ENCODE measurements around the gene SLC27A3. TPM values are rescaled to one million over a fixed set of nuclear protein-coding genes. Genes with fewer than 3 reads are reported as not detected.

Gene SLC27A3
- total and polyA plus RNA-seq, 9 of the 15 experiments (the other 6 are each of a cell fraction or from before 2014, with no cell fraction given) = 0.57 to 5.2 (median 2.8) TPM

GRCh38 chr1:153727463-153728304 lies 47.5 kb upstream of the SLC27A3 start, which contains the start of gene INTS3 (continued):
- TF ChIP-seq ARID4B (CRISPR knock-in tag; IDR thresholded peaks at IDR 0.05) = peak; percentile 60; the same call in 1 of the 2 replicates
- TF ChIP-seq MXI1 (IDR thresholded peaks at IDR 0.05; ENCODE audit: low read depth, low read length) = no peak
- peak; percentile 69 for TF ChIP-seq NFYB (IDR thresholded peaks at IDR 0.05; ENCODE audit: extremely low read depth, insufficient read length)
- no peak for TF ChIP-seq BMI1 (IDR thresholded peaks at IDR 0.05; ENCODE audit: low read length)
- TF ChIP-seq CHAMP1 (IDR thresholded peaks at IDR 0.05) = no peak
- TF ChIP-seq ERF (CRISPR knock-in tag; IDR thresholded peaks at IDR 0.05) = 0 out of 2 replicates have a peak, but pooled peaks have one; percentile 86
- no peak for TF ChIP-seq ZNF511 (CRISPR knock-in tag; IDR thresholded peaks at IDR 0.05)
- no peak for TF ChIP-seq RBM22 (IDR thresholded peaks at IDR 0.05; ENCODE audit: low read depth, low read length, poor library complexity, severe bottlenecking)
- peak; percentile 79 for TF ChIP-seq MAX (CRISPR knock-in tag; IDR thresholded peaks at IDR 0.05)
- no peak for TF ChIP-seq PTTG1 (tag; IDR thresholded peaks at IDR 0.05; ENCODE audit: low read depth)
- no peak for TF ChIP-seq ZNF232 (CRISPR knock-in tag; IDR thresholded peaks at IDR 0.05)
- no peak for TF ChIP-seq JUN (IDR thresholded peaks at IDR 0.05; ENCODE audit: borderline replicate concordance, low read depth, low read length)
- peak; percentile 64; the same call in 1 of the 2 replicates for TF ChIP-seq JUN (CRISPR knock-in tag; IDR thresholded peaks at IDR 0.05; ENCODE audit: borderline replicate concordance)
- no peak; the same call in 1 of the 2 replicates for TF ChIP-seq ETV5 (CRISPR knock-in tag; IDR thresholded peaks at IDR 0.05; ENCODE audit: low read depth)
- TF ChIP-seq MEF2D (tag; conservative IDR thresholded peaks at IDR 0.05; ENCODE audit: low read depth) = 0 out of 2 replicates have a peak, but pooled peaks have one; percentile 28
- TF ChIP-seq SRF (CRISPR knock-in tag; IDR thresholded peaks at IDR 0.05) = no peak
- TF ChIP-seq ARID3A (IDR thresholded peaks at IDR 0.05; ENCODE audit: borderline replicate concordance, low read depth, low read length) = no peak

Data from K562 (cell line).